Astrocyte of the spinal cord (primary cell): ENCODE measurements around the gene GPR61.

Experiments used
- DNase-seq: peaks from one replicate; pipeline ENCODE4 v3.0.0; 2011; ENCODE audit warnings: low read depth, low spot score
- H3K4me3 ChIP-seq: 2 replicates; pipeline ENCODE4 v1.5.1; 2011; ENCODE audit warnings: low read depth, mild to moderate bottlenecking, low read length, moderate library complexity
- CTCF ChIP-seq: IDR thresholded peaks from 2 replicates; pipeline ENCODE4 v1.5.1; 2012; ENCODE audit warnings: low read depth, mild to moderate bottlenecking, low read length, inconsistent platforms
- in situ Hi-C: cut with HindIII; loops from 2 replicates; pipeline ENCODE4 v1.10.0; 2017; ENCODE audit warnings: low sequenced_read_pairs

GPR61 gene

GRCh38 chr1:109556563-109556962 lies 16.9 kb downstream of the GPR61 start:
- TF ChIP-seq CTCF = no peak
- in situ Hi-C loops = no loop called here
- no peak overlapping the region for H3K4me3 ChIP-seq
- no peak for DNase-seq

- no peak overlapping the region for H3K4me3 ChIP-seq
- DNase-seq = no peak
- TF ChIP-seq CTCF = no peak
- in situ Hi-C loops = no loop called here
Measured at GRCh38 chr1:109557520-109557919, 17.8 kb downstream of the GPR61 start.

- DNase-seq = no peak
- in situ Hi-C loops = no loop called here
- TF ChIP-seq CTCF = no peak
- H3K4me3 ChIP-seq = no peak overlapping the region
Measured at GRCh38 chr1:109559995-109560394, 20.3 kb downstream of the GPR61 start.

GRCh38 chr1:109564194-109564878 lies 24.7 kb downstream of the GPR61 start:
- no peak for TF ChIP-seq CTCF
- H3K4me3 ChIP-seq = no peak overlapping the region
- no peak for DNase-seq
- in situ Hi-C loops = no loop called here

GRCh38 chr1:109565241-109565640 lies 25.6 kb downstream of the GPR61 start:
- in situ Hi-C loops = no loop called here
- no peak for TF ChIP-seq CTCF
- no peak for DNase-seq
- H3K4me3 ChIP-seq = no peak overlapping the region

GRCh38 chr1:109566982-109567381 lies 27.3 kb downstream of the GPR61 start:
- TF ChIP-seq CTCF = no peak
- in situ Hi-C loops = no loop called here
- no peak for DNase-seq
- no peak overlapping the region for H3K4me3 ChIP-seq
